ENCODE measurements around the gene NASP.

Gene NASP, protein sequence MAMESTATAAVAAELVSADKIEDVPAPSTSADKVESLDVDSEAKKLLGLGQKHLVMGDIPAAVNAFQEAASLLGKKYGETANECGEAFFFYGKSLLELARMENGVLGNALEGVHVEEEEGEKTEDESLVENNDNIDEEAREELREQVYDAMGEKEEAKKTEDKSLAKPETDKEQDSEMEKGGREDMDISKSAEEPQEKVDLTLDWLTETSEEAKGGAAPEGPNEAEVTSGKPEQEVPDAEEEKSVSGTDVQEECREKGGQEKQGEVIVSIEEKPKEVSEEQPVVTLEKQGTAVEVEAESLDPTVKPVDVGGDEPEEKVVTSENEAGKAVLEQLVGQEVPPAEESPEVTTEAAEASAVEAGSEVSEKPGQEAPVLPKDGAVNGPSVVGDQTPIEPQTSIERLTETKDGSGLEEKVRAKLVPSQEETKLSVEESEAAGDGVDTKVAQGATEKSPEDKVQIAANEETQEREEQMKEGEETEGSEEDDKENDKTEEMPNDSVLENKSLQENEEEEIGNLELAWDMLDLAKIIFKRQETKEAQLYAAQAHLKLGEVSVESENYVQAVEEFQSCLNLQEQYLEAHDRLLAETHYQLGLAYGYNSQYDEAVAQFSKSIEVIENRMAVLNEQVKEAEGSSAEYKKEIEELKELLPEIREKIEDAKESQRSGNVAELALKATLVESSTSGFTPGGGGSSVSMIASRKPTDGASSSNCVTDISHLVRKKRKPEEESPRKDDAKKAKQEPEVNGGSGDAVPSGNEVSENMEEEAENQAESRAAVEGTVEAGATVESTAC

DNA sequence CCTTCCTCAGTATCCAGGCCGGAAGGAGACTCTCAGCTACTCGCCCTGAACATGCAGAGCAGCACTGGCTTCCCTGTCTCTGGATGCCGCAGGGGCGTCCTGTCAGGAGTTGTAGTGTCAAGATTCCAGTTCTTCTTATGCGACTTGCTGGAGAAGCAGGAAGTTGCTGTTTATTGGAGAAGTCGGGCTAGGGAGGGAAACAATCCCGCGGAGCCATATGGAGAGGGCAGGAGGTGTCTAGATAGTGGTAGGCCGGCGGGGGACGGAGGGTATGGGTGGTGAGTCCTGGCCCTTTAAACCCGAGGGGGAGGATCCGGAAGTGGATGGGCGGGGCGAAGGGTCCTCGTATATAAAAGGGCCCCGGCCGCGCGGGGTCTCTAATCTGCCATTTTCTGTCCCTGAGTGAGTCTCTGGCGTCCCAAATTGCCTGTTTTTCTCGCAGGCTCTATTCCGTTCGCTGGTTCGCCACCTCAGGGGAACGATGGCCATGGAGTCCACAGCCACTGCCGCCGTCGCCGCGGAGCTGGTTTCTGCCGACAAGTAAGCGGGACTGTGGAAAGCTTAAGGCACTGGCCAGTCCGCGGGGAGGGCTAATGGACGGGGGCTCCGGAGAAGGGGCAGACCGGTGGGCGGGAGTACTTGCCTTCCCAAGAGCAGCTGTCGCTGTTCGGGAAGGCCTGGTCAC lies at the start of gene NASP:
NASP (plus strand) TSS at position 376 of the 685 bp plus-strand sequence; CDS start at position 482, 106 bp downstream.
- peak; percentile 97 for DNase-seq

DNA sequence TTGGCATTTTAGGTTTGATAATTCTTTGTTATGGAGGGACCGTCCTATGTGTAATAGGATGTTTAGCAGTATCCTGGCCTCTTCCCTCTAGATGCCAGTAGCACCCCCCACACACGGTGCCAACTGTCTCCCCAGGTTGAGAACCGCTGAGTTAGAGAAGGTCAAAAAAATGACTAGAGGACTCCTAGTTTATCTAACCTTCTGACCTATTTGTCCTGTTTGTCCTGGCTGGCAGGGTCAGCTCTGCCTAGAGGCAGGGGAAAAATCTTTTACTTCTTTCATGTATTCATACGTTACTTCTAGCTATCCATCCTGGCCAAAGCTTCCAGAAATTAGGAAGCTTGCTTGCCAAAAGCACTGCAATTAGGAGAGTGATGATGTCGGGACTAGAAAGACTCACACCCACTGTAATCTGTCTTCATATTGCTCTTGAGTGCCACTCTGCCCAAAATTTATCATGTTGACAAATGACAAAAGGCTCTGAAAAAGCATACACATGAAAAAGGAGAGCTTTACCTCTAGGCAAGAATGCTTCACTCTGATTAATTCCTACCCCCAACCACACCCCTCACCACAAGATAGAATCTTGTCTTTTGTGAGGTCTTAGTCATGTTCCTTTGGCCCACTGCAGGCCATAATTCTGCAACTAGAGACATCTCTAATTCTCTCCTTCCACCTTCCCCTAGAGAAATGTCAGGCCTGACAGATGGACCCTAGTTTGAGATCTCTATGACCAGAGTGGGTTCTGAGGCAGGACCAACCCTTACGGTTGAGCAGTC lies 47.7 kb upstream of the NASP start:
- no peak for DNase-seq

DNA sequence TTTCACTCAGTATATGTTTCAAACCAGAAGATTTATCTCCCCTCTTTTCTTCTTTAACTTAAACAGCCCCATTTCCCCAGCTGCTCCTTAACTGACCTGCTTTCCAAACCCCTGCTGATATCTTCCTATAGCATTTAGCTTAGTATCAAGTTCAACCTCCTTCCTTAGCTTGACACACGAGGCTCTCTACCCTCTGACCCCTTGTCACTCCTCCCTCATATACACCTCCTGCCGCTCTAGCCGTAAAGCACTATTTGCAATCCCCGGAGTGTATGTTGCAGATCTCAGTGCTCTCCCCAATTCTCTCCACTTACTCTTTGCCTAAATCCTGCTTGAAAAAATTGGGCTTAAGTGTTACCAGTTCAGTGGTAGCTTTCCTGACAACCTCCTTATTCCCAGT lies 47.0 kb upstream of the NASP start:
- DNase-seq: no peak

DNA sequence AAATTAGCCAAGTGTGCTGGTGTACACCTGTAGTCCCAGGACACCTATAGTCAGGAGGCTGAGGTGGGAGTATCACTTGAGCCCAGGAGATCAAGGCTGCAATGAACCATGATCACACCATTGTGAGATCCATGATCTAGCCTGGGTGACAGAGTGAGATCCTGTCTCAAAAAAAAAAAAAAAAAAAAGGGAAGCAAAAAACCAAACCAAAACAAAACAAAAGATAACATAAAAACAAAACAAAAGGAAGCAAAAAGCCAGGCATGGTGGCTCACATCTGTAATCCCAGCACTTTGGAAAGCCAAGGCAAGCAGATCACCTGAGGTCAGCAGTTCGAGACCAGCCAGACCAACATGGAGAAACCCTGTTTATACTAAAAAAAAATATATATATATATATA lies 42.6 kb upstream of the NASP start:
- no peak for DNase-seq

DNA sequence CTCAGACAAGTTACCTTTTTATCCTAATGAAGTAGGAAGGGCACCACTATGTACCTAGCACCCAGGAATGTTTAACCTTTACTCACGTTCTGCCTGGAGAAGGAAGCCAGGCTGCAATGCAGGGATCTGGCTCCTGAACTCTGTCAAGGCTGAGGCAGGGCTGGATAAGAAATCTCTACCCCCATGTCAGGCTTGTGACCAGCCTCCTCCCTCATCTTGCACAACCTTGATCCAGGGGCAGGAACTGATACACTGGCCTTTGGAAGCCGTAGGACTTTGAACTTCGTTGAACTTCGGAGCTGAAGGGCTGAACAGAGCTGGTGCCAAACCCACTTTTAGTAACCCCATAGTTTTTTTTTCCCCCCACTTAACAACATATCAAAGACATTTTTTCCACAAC lies 41.2 kb upstream of the NASP start:
- no peak for DNase-seq

DNA sequence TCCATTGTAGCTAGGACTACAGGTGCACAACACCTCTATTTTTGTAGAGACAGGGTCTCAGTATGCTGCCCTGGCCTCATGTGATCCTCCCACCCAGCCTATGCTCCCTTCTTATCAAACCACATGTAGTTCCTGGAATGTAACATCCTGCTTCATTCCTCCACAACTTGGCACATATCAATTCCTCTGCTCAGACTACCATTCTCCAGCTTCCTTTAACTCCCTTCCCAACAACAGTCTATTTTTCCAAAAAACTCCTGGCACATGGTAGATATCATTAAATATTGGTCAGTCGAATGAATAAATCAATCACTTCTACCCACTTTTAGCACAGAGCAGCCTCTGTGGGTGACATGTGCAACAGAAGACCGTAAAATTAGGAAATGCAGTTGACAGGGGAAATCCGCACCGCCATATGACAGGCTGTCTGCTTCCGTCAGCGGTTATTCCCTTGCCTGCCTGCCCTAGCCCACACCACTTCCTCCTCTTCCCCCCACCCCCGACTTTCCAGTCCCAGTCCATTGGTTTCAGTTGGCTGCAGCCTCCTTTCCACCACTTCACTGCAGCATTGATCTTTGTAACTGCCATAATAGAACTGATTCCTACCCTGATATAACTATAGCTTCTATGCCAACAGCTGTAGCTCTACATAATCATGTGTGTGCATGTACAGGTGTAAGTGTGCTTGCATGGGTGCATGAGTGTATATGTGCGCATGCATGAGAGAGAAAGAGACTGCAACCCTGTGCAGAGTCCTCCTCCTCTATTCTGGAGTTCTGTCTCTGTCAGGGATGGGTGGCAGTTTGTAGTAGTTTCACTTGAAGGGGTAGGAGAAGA lies 40.0 kb upstream of the NASP start:
- DNase-seq: peak; percentile 80

DNA sequence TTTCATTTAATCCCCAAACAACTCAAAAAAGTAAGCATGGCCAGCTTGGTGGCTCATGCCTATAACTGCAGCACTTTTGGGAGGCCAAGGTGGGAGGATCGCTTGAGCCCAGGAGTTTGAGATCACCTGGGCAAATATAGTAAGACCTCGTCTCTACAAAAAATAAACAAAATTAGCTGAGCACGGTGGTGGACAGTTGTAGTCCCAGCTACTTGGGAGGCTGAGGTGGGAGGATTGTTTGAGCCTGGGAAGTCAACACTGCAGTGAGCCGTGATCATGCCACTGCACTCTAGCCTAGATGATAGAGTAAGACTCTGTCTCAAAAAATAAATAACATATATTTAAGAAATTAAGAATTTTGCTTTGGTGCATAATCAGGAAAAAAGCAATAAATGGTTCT lies 39.3 kb upstream of the NASP start:
- DNase-seq: no peak

DNA sequence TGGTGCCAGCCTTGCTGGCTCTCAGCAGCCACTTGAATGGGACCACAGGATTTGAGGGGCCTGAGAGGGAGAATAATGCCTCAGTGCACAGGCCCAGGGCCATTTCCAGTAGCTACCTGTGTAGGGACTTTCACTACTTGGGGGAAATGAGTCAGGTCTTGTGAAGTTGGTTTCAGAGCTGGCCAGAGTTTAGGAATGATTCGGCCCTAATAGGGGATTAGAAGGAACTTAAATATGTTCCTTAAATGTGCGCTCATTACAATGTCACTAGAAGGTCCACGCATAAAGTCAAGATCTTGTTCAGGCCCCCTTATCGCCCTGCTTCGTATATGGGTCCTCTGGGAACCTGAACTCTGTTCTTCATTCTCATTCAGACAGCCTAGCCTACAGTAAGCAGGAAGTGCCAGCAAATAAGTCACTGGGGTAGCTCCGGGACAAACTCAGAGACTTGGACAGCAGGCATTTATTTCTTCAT lies 38.8 kb upstream of the NASP start:
- DNase-seq: peak; percentile 36

DNA sequence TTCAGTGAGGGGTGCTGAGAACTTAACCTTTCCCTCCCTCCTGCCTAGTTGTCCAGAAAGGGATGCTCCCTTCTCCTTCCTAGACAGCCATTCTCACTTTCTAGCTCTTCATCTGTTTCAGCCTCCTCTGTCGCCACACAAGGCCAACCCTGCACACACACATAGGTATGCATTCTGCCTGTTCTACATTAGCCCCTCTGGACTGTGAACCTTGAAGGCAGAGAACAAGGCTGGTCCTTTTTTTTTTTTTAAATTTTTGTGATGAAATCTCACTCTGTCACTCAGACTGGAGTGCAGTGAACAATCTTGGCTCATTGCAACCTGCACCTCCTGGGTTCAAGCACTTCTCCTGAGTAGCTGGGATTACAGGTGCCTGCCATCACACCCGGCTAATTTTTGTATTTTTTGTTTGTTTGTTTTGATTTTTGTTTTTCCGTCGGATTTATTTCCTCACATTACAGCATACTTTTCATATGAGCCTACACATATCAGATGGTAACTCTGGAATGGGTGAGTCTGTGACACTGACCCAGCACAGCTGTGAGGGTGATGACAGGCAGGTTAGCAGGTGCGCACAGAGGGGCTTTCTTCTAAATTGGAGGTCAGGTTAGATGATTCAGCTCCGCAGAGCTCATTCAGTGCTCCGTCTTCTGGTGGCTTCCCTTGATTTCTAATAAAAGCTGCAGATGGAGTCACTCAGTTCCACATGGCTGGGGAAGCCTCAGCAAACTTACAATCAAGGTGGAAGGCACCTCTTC lies 38.1 kb upstream of the NASP start:
- no peak for DNase-seq

DNA sequence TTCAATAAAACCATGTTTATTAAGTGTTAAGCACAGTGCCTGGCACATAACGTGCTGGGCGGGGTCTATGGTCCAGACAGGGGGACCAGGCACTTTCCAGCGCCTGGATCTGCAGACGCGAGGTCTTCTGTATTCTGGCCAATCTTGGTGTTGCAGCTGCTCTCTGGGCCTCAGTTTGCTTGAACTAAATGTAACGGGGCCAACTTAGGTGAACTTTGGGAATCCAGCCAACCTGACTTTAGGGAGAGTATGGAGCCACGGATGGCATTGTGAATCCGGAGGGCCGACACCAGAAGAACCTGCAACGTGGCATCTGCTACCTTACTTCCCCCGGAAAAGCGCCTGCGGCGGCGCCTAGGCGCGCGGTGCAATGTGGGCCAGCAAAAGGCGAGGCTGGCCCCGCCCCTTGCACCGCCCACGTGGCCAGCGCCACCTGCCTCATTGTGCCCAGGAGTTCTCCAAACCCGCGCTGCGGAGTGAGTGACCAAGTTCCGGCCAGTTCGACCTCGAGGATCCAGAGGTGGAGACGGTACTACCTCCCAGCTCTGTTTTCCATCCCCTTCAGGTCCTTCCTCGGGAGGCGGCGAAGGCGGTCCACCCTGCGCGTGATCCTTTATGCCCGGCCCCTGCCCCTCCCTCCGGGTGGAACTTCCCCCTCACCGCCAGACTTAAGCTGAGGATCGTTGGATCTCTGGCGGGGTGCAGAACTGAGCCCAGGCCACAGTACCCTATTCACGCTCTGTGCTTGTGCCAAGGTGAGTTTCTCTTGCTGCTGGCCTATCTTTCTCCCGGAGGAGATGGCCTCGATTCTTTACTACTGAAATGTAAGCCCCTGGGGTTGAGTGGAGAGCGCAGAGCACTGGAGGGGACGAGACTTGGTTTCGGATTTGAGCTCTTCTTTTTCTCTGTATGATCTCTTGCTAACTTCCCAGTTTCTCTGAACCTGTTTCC lies 33.2 kb upstream of the NASP start, which contains the start of gene AKR1A1:
AKR1A1 (plus strand) TSS at position 426 of the 951 bp plus-strand sequence. CDS start 10,969 bp downstream, outside the sequence.
- DNase-seq: peak; percentile 92

DNA sequence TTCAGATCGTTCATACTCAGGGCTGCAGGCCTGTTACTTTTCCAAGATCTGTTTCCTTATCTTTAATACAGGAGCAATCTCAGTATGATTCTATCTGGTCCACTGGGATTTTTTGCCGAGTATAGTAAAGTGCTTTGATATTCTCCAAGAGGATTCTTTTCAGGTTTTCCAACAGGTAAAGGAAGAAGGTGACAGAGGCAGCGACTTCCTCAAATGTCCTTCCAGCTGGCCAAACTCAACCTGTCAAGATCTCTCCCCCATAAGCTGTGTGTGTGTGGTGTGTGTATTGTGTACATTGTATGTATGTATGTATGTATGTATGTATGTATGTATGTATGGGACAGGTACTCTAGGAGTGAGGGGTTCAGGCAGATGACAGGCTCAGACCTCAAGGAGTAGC lies 32.2 kb upstream of the NASP start:
- no peak for DNase-seq

DNA sequence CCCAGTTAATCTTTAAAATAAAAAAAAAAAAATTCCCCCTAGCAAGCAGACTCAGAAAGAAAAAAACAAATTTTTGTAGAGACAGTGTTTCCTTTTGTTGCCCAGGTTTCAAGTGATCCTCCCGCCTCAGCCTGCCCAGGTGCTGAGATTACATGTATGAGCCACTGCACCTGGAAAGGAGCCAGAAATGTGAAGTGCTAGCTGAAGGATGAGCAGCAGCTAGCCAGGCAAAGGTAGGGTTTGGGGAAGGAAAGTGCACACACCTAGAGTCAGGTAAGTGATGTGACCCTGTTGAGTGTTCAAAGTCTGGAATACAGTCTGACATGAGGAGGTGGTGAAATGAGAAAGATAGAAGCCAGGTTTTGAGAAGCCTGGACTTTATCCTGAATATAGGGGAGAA lies 31.5 kb upstream of the NASP start:
- no peak for DNase-seq

DNA sequence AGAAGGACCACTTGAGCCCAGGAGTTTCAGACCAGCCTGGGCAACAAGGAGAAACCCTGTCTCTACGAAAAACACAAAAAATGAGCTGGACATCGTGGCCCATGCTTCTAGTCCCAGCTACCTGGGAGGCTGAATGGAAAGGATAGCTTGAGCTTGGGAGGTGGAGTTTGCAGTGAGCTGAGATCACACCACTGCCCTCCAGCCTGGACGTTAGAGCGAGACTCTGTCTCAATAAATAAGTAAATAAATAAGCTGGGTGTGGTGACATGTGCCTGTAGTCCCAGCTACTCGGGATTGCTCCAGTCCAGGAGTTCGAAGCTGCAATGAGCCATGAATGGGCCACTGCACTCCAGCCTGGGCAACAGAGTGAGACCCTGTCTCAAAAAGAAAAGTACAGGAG lies 29.6 kb upstream of the NASP start:
- no peak for DNase-seq

DNA sequence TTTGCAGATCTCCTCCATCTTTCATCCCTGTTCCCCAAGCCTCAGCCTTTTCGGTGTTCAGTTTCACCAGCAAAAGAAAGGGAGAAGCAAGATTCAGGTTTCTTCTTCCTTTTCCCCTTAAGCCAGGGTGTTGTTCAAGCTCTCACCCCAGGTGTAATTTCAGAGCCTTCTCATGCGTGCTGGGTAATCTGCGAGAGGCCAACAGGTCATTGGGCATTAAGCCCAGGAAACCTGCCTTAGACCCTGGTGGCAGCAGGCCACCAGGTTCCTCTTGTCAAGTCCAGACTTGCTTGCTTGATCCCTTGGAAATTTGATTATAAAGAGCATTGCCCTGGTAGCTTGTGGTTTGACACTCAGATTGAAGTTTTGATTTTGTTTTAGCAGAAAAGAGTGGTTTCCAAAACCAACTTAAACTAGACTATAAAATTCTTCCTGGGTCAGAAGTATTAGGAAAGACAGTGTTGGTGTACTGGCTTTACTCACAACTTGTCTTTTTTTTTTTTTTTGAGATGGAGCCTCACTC lies 26.4 kb upstream of the NASP start:
- DNase-seq: no peak

DNA sequence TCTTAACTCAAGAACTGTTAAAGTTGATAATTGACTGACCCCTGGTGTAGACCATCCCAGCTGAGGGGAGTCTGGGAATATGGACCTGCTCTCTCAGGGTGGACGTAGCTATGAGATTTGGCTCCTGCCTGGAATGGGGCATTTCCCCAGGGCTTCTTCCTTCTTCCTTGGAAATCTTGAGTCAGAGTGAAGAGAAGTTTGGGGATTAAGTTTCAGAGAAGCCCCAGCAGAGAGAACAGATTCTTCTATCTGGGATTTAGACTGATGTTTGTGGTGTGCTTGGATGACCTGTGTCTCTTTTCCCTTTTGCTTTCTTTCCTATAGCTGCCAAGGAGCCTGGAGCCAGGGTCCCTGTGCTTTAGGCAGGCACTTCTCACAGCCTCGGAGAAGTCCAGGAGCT lies 20.0 kb upstream of the NASP start:
- no peak for DNase-seq

DNA sequence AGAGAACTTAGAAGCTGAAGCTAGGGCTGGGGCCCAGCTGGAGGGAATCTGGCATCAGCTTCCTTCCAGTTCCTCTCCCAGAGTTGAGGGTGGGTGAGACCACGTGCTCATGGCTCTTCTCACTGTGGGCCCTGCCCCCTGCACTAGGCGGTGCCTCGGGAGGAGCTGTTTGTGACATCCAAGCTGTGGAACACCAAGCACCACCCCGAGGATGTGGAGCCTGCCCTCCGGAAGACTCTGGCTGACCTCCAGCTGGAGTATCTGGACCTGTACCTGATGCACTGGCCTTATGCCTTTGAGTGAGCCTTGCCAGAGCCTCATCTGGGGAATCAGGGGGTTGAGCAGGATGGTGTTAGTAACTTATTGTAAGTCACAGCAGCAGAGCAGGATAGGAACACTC lies 17.1 kb upstream of the NASP start:
- DNase-seq: no peak

DNA sequence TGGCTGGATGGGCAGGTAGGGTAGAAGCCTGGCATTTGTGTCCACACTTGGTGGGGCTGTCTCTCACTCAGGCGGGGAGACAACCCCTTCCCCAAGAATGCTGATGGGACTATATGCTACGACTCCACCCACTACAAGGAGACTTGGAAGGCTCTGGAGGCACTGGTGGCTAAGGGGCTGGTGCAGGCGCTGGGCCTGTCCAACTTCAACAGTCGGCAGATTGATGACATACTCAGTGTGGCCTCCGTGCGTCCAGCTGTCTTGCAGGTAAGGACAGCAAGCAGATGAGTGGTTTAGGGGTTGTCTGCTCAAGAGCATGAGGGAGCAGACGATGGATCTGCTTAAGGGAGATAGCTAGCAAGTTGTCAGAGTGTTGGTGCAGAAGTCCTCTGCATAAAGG lies 15.9 kb upstream of the NASP start:
- DNase-seq: no peak

DNA sequence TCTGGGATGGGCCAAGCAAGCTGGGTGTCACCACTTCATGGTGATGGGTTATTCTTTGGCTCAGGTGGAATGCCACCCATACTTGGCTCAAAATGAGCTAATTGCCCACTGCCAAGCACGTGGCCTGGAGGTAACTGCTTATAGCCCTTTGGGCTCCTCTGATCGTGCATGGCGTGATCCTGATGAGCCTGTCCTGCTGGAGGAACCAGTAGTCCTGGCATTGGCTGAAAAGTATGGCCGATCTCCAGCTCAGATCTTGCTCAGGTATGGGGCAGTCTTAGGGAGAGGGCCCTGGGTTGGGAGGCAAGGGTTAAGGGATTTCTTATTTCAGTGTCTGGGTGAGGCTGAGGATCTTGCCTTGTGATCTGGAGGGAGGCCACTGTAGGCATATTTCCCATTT lies 15.4 kb upstream of the NASP start:
- DNase-seq: no peak

DNA sequence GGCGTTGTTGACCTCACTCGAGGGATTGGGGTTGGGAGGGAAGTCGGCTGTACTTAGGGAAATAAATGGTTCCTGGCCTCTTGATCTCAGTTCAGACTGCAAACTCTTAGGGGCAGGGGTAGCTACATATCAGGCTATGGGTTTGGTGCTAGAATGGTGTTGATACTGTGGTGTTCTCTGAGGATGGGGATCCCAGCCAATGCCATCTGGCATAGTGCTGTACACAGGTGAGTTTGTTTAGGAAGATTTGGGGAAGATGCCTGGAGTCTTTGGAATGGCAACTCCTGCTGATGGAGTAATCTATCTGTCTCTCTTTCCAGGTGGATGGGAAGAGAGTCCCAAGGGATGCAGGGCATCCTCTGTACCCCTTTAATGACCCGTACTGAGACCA lies 14.3 kb upstream of the NASP start:
- no peak for DNase-seq
